ENCODE data around the gene NEO1. TPM values are rescaled to one million over a fixed set of nuclear protein-coding genes. Genes with fewer than 3 reads are reported as not detected.

Gene NEO1
- total RNA-seq, 4 donors from 2014 or later, result 74.0 to 117 (median 107) TPM

DNA sequence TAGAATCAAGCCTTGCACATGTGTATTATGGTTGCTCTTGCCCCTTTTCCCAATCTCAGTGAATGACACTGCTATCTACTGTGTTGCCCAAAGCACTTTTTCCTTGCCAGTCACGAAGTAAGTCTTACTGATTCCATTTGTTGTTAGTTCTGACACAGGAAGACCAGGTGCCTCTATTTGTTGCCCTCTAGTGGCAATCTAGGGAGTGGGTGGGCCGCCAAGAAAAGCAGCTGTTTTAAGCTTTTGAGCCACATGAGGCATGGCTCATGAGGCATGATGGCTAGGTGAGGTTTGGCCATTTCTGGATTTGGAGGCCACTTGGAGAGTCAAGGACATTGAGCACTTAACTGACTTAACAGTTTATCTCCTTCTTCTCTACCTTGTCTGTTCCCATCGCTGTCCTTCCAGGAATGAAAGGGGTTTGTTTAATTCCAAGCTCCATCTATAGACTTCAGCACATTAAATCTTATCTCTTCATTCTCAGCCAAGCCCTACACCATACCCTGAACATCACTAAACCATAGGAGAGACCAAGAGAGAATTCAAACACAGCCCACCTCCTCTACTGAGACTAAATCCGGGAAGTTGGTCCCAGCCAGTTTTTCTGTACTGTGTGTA lies 213.4 kb downstream of the NEO1 start:
- Histone ChIP-seq H3K36me3 (peaks cover 50% of the 10 kb centered on the region), H3K27ac (no peak overlapping the region), H3K27me3 (no peaks in the 10 kb centered on the region), H3K4me3 (no peak overlapping the region), H3K4me1 (no peaks in the 10 kb centered on the region), H3K9me3 (no peaks in the 10 kb centered on the region)
- DNase-seq (ENCODE audit: low spot score in 2 of 2), result no peak
- TF ChIP-seq, protein P1, sequence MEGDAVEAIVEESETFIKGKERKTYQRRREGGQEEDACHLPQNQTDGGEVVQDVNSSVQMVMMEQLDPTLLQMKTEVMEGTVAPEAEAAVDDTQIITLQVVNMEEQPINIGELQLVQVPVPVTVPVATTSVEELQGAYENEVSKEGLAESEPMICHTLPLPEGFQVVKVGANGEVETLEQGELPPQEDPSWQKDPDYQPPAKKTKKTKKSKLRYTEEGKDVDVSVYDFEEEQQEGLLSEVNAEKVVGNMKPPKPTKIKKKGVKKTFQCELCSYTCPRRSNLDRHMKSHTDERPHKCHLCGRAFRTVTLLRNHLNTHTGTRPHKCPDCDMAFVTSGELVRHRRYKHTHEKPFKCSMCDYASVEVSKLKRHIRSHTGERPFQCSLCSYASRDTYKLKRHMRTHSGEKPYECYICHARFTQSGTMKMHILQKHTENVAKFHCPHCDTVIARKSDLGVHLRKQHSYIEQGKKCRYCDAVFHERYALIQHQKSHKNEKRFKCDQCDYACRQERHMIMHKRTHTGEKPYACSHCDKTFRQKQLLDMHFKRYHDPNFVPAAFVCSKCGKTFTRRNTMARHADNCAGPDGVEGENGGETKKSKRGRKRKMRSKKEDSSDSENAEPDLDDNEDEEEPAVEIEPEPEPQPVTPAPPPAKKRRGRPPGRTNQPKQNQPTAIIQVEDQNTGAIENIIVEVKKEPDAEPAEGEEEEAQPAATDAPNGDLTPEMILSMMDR (IDR thresholded peaks at IDR 0.05), result peak in 1 of 2 donors; percentile 46
- TF ChIP-seq POLR2A (IDR thresholded peaks at IDR 0.05), result no peak
- TF ChIP-seq POLR2AphosphoS5 (IDR thresholded peaks at IDR 0.05), result no peak
- 74% methylated on average over 4 of the region's 4 CpGs for WGBS

DNA sequence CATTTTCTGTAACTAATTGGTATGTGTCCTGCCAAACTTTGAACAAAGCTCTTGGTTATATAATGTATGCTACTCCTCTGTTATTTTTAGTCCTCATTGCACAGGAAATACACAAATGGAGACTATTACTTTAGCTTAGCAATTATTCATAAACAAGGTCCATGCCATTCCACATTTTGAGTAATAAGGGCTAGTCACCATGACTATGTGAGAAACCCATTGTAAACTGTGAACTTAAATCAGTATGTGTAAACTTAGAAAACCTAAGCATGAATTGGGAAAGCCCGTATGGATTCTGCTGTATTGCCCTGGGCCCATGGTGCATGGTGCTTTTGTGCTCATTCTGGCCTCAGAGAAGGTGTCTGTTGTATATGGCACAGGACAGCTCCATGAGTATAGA lies 216.2 kb downstream of the NEO1 start:
- Histone ChIP-seq H3K27me3 (no peaks in the 10 kb centered on the region), H3K4me1 (no peaks in the 10 kb centered on the region), H3K9me3 (no peaks in the 10 kb centered on the region), H3K27ac (no peak overlapping the region), H3K4me3 (no peak overlapping the region), H3K36me3 (peaks cover 45% of the 10 kb centered on the region)
- TF ChIP-seq, protein P1 (IDR thresholded peaks at IDR 0.05), result no peak
- no peak for TF ChIP-seq POLR2A (IDR thresholded peaks at IDR 0.05)
- TF ChIP-seq EP300 (IDR thresholded peaks at IDR 0.05), result no peak
- TF ChIP-seq POLR2AphosphoS5 (IDR thresholded peaks at IDR 0.05), result no peak
- DNase-seq (ENCODE audit: low spot score in 2 of 2), result no peak
- 85% methylated on average over 1 of the region's 1 CpG for WGBS

DNA sequence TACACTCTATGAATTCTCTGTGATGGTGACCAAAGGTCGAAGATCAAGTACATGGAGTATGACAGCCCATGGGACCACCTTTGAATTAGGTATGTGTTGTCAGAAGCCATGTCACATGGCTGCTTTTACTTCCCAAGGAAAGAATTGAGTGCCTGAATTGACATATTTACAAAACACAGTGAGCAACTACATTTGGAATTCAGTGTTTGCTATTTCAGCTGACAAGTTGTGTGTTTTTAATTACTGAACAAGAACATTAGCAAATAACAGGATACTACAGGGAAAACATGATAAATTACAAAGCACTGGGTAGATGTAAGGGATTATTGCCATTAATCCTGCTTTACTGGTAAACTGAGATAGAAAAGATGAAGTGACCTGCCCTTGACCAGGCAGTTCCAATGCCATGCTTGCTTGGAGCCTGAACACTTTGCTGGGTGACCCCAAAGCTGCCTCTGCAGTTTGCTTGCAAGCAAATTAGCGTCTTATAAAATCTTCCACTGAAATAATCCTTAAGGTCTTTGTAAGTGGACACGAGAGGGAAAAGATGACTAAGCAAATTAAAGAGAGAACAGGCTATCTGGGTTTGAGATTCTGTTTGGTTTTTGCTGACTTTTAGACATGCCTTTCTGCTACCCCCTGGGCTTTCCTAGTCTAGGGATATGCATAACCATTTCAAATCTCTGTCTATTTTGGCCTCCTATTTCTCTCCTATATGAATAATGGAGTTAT lies 218.3 kb downstream of the NEO1 start:
- 78% methylated on average over 3 of the region's 3 CpGs for WGBS
- no peak for DNase-seq (ENCODE audit: low spot score in 2 of 2)
- Histone ChIP-seq H3K4me1 (no peaks in the 10 kb centered on the region), H3K27ac (no peak overlapping the region), H3K27me3 (no peaks in the 10 kb centered on the region), H3K9me3 (no peaks in the 10 kb centered on the region), H3K36me3 (peaks cover 42% of the 10 kb centered on the region), H3K4me3 (no peak overlapping the region)
- TF ChIP-seq, protein P1 (IDR thresholded peaks at IDR 0.05), result no peak
- no peak for TF ChIP-seq POLR2A (IDR thresholded peaks at IDR 0.05)
- TF ChIP-seq EP300 (IDR thresholded peaks at IDR 0.05), result no peak
- TF ChIP-seq POLR2AphosphoS5 (IDR thresholded peaks at IDR 0.05), result no peak

- Histone ChIP-seq H3K27ac (no peak overlapping the region), H3K9me3 (no peaks in the 10 kb centered on the region), H3K4me3 (no peak overlapping the region), H3K36me3 (peaks cover 34% of the 10 kb centered on the region), H3K27me3 (no peaks in the 10 kb centered on the region), H3K4me1 (no peaks in the 10 kb centered on the region)
- 39% methylated on average over 5 of the region's 5 CpGs for WGBS
- DNase-seq (ENCODE audit: low spot score in 2 of 2), result no peak
- TF ChIP-seq, protein P1 (IDR thresholded peaks at IDR 0.05), result peak; percentile 65 to 66
- no peak for TF ChIP-seq POLR2AphosphoS5 (IDR thresholded peaks at IDR 0.05)
These were observed 221.1 kb downstream of the NEO1 start for GRCh38 chr15:73273181-73274002.

- Histone ChIP-seq H3K4me3 (no peak overlapping the region), H3K27ac (no peak overlapping the region), H3K9me3 (no peaks in the 10 kb centered on the region), H3K36me3 (peaks cover 34% of the 10 kb centered on the region), H3K27me3 (no peaks in the 10 kb centered on the region), H3K4me1 (no peaks in the 10 kb centered on the region)
- TF ChIP-seq POLR2A (IDR thresholded peaks at IDR 0.05), result no peak
- TF ChIP-seq POLR2AphosphoS5 (IDR thresholded peaks at IDR 0.05), result no peak
- TF ChIP-seq EP300 (IDR thresholded peaks at IDR 0.05), result no peak
- TF ChIP-seq, protein P1 (IDR thresholded peaks at IDR 0.05), result no peak
- no peak for DNase-seq (ENCODE audit: low spot score in 2 of 2)
These were observed 223.6 kb downstream of the NEO1 start for GRCh38 chr15:73275862-73276261.
